ENCODE data around the gene E2F8. TPM values are rescaled to one million over a fixed set of nuclear protein-coding genes. Genes with fewer than 3 reads are reported as not detected.

E2F8 gene
- polyA plus RNA-seq, 1 donor from 2014 or later: 0.07 TPM

DNA sequence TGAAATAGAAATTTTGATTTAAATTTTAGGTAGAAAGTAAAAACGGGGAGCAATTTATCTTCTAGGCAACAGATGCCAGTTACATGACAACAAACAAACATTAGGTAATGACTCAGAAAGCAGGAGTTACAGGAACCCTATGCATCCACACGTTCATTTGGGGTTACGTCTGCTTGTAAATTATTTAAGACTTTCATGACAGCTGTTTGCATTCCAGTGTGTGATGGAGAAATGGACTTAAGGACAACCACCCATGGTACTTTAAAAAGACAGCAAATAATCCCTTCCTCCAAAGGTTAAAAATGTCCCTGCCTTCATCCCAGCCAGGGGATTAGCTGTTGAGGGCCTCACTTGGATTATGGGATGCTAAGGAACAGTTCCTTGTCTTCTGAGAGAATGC lies 11.8 kb downstream of the E2F8 start:
- Histone ChIP-seq H3K9me2 (ENCODE audit: insufficient read depth, low read length) (no peaks in the 10 kb centered on the region), H3K9me3 (ENCODE audit: low read length) (no peaks in the 10 kb centered on the region), H3K27ac (ENCODE audit: low read length) (no peak overlapping the region), H3K9ac (ENCODE audit: low read length) (no peak overlapping the region), H3F3A (ENCODE audit: insufficient read depth, low read length, poor library complexity, severe bottlenecking) (no peaks in the 10 kb centered on the region), H2AFZ (ENCODE audit: low read depth, low read length) (no peak overlapping the region), H3K27me3 (ENCODE audit: insufficient read depth, low read depth, low read length) (no peaks in the 10 kb centered on the region), H4K20me1 (ENCODE audit: insufficient read depth) (no peaks in the 10 kb centered on the region), H3K4me2 (ENCODE audit: low read length) (no peak overlapping the region), H3K4me3 (ENCODE audit: low read length) (no peak overlapping the region), H3K79me2 (replicated peaks; ENCODE audit: insufficient read depth, low read length) (no peaks in the 10 kb centered on the region), H3K36me3 (ENCODE audit: insufficient read depth, low read length) (no peaks in the 10 kb centered on the region)
- no peak for TF ChIP-seq EZH2 (IDR thresholded peaks at IDR 0.05; ENCODE audit: borderline replicate concordance, insufficient read depth, low read length, poor library complexity, severe bottlenecking)
- TF ChIP-seq, protein P1, sequence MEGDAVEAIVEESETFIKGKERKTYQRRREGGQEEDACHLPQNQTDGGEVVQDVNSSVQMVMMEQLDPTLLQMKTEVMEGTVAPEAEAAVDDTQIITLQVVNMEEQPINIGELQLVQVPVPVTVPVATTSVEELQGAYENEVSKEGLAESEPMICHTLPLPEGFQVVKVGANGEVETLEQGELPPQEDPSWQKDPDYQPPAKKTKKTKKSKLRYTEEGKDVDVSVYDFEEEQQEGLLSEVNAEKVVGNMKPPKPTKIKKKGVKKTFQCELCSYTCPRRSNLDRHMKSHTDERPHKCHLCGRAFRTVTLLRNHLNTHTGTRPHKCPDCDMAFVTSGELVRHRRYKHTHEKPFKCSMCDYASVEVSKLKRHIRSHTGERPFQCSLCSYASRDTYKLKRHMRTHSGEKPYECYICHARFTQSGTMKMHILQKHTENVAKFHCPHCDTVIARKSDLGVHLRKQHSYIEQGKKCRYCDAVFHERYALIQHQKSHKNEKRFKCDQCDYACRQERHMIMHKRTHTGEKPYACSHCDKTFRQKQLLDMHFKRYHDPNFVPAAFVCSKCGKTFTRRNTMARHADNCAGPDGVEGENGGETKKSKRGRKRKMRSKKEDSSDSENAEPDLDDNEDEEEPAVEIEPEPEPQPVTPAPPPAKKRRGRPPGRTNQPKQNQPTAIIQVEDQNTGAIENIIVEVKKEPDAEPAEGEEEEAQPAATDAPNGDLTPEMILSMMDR (IDR thresholded peaks at IDR 0.05; ENCODE audit: poor library complexity, severe bottlenecking): no peak
- TF ChIP-seq REST (IDR thresholded peaks at IDR 0.05; ENCODE audit: borderline replicate concordance): no peak
- TF ChIP-seq POLR2AphosphoS5 (IDR thresholded peaks at IDR 0.05): no peak
- TF ChIP-seq EP300 (conservative IDR thresholded peaks at IDR 0.05; ENCODE audit: poor library complexity, severe bottlenecking): no peak
- no peak for TF ChIP-seq TAF1 (IDR thresholded peaks at IDR 0.05; ENCODE audit: low read depth)
- no peak for TF ChIP-seq RAD21 (conservative IDR thresholded peaks at IDR 0.05)
- TF ChIP-seq SMC3 (conservative IDR thresholded peaks at IDR 0.05; ENCODE audit: poor library complexity): no peak
- no peak for TF ChIP-seq MXI1 (conservative IDR thresholded peaks at IDR 0.05; ENCODE audit: poor library complexity, severe bottlenecking)

GRCh38 chr11:19226378-19227195 lies 14.2 kb downstream of the E2F8 start:
- H3K79me2 ChIP-seq (replicated peaks; ENCODE audit: insufficient read depth, low read length): no peaks in the 10 kb centered on the region
- no peak overlapping the region for H3K27ac ChIP-seq (ENCODE audit: low read length)
- H3K9ac ChIP-seq (ENCODE audit: low read length): no peak overlapping the region
- no peak overlapping the region for H3K4me3 ChIP-seq (ENCODE audit: low read length)
- H3K9me3 ChIP-seq (ENCODE audit: low read length): no peaks in the 10 kb centered on the region
- no peak overlapping the region for H2AFZ ChIP-seq (ENCODE audit: low read depth, low read length)
- TF ChIP-seq SMC3 (conservative IDR thresholded peaks at IDR 0.05; ENCODE audit: poor library complexity) (no peak), RAD21 (conservative IDR thresholded peaks at IDR 0.05) (no peak), POLR2AphosphoS5 (IDR thresholded peaks at IDR 0.05) (no peak), TAF1 (IDR thresholded peaks at IDR 0.05; ENCODE audit: low read depth) (no peak), REST (IDR thresholded peaks at IDR 0.05; ENCODE audit: borderline replicate concordance) (no peak), EZH2 (IDR thresholded peaks at IDR 0.05; ENCODE audit: borderline replicate concordance, insufficient read depth, low read length, poor library complexity, severe bottlenecking) (no peak), EP300 (conservative IDR thresholded peaks at IDR 0.05; ENCODE audit: poor library complexity, severe bottlenecking) (no peak), MXI1 (conservative IDR thresholded peaks at IDR 0.05; ENCODE audit: poor library complexity, severe bottlenecking) (no peak)
- TF ChIP-seq, protein P1 (IDR thresholded peaks at IDR 0.05; ENCODE audit: poor library complexity, severe bottlenecking): no peak
- no peaks in the 10 kb centered on the region for H4K20me1 ChIP-seq (ENCODE audit: insufficient read depth)
- H3K36me3 ChIP-seq (ENCODE audit: insufficient read depth, low read length): no peaks in the 10 kb centered on the region
- no peaks in the 10 kb centered on the region for H3K27me3 ChIP-seq (ENCODE audit: insufficient read depth, low read depth, low read length)
- H3F3A ChIP-seq (ENCODE audit: insufficient read depth, low read length, poor library complexity, severe bottlenecking): no peaks in the 10 kb centered on the region
- H3K4me2 ChIP-seq (ENCODE audit: low read length): no peak overlapping the region
- H3K9me2 ChIP-seq (ENCODE audit: insufficient read depth, low read length): no peaks in the 10 kb centered on the region

All from neural cell (in vitro differentiated cells).